Measurements from ENCODE around the gene ZNF32. TPM values are rescaled to one million over a fixed set of nuclear protein-coding genes. Genes with fewer than 3 reads are reported as not detected.
A peak's percentile ranks its signal among the peaks of the same experiment; 100 is the strongest.

Gene ZNF32
- total RNA-seq, 1 donor from 2014 or later = 50.1 TPM

GRCh38 chr10:43671659-43672531, 23.2 kb upstream of the ZNF32 start:
- Histone ChIP-seq H3K4me3 (ENCODE audit: low read length in 3 of 3) (no peak overlapping the region), H3K27me3 (ENCODE audit: control insufficient read depth in 3 of 3, insufficient read depth in 3 of 3, low read length in 3 of 3) (peaks cover 5 to 24% (median 10%) of the 10 kb centered on the region in 3 donors), H3K27ac (ENCODE audit: low read depth, low read length) (no peak overlapping the region), H3K4me1 (ENCODE audit: control insufficient read depth in 3 of 3, insufficient read depth in 3 of 3, low read length in 3 of 3) (peaks cover 2 to 9% (median 8%) of the 10 kb centered on the region in 3 donors), H3K9me3 (ENCODE audit: control insufficient read depth in 3 of 3, low read length in 3 of 3) (no peaks in the 10 kb centered on the region), H3K9ac (ENCODE audit: low read depth in 1 of 3, low read length in 3 of 3) (no peak overlapping the region), H3K36me3 (ENCODE audit: control insufficient read depth in 3 of 3, insufficient read depth in 3 of 3, low read length in 3 of 3) (no peaks in the 10 kb centered on the region)

- no peaks in the 10 kb centered on the region for H3K9me3 ChIP-seq (ENCODE audit: control insufficient read depth in 3 of 3, low read length in 3 of 3)
- H3K27me3 ChIP-seq (ENCODE audit: control insufficient read depth in 3 of 3, insufficient read depth in 3 of 3, low read length in 3 of 3) = peaks cover 5 to 24% (median 10%) of the 10 kb centered on the region in 3 donors
- no peak overlapping the region for H3K27ac ChIP-seq (ENCODE audit: low read depth, low read length)
- no peak overlapping the region for H3K9ac ChIP-seq (ENCODE audit: low read depth in 1 of 3, low read length in 3 of 3)
- no peak overlapping the region for H3K4me3 ChIP-seq (ENCODE audit: low read length in 3 of 3)
- peaks cover 2 to 4% (median 3%) of the 10 kb centered on the region in 3 donors for H3K4me1 ChIP-seq (ENCODE audit: control insufficient read depth in 3 of 3, insufficient read depth in 3 of 3, low read length in 3 of 3)
- H3K36me3 ChIP-seq (ENCODE audit: control insufficient read depth in 3 of 3, insufficient read depth in 3 of 3, low read length in 3 of 3) = no peaks in the 10 kb centered on the region
Measured at GRCh38 chr10:43669386-43669785, 20.7 kb upstream of the ZNF32 start.

GRCh38 chr10:43667761-43668386, 19.2 kb upstream of the ZNF32 start:
- Histone ChIP-seq H3K4me3 (ENCODE audit: low read length in 3 of 3) (no peak overlapping the region), H3K9me3 (ENCODE audit: control insufficient read depth in 3 of 3, low read length in 3 of 3) (no peaks in the 10 kb centered on the region)

GRCh38 chr10:43667317-43667731, 18.6 kb upstream of the ZNF32 start:
- no peaks in the 10 kb centered on the region for H3K36me3 ChIP-seq (ENCODE audit: control insufficient read depth in 3 of 3, insufficient read depth in 3 of 3, low read length in 3 of 3)
- peaks cover 5 to 24% (median 10%) of the 10 kb centered on the region in 3 donors for H3K27me3 ChIP-seq (ENCODE audit: control insufficient read depth in 3 of 3, insufficient read depth in 3 of 3, low read length in 3 of 3)
- H3K27ac ChIP-seq (ENCODE audit: low read depth, low read length) = no peak overlapping the region
- no peaks in the 10 kb centered on the region for H3K9me3 ChIP-seq (ENCODE audit: control insufficient read depth in 3 of 3, low read length in 3 of 3)
- peak overlapping the region in 2 of 3 donors; percentile 26 to 41 for H3K4me3 ChIP-seq (ENCODE audit: low read length in 3 of 3)
- peak overlapping the region in 1 of 3 donors; percentile 50 for H3K9ac ChIP-seq (ENCODE audit: low read depth in 1 of 3, low read length in 3 of 3)
- peaks cover 2 to 4% (median 3%) of the 10 kb centered on the region in 3 donors for H3K4me1 ChIP-seq (ENCODE audit: control insufficient read depth in 3 of 3, insufficient read depth in 3 of 3, low read length in 3 of 3)

More at GRCh38 chr10:43667761-43668386, 19.2 kb upstream of the ZNF32 start:
- H3K27me3 ChIP-seq (ENCODE audit: control insufficient read depth in 3 of 3, insufficient read depth in 3 of 3, low read length in 3 of 3) = peaks cover 5 to 24% (median 10%) of the 10 kb centered on the region in 3 donors
- H3K9ac ChIP-seq (ENCODE audit: low read depth in 1 of 3, low read length in 3 of 3) = no peak overlapping the region
- H3K4me1 ChIP-seq (ENCODE audit: control insufficient read depth in 3 of 3, insufficient read depth in 3 of 3, low read length in 3 of 3) = peaks cover 2 to 4% (median 3%) of the 10 kb centered on the region in 3 donors
- no peak overlapping the region for H3K27ac ChIP-seq (ENCODE audit: low read depth, low read length)
- H3K36me3 ChIP-seq (ENCODE audit: control insufficient read depth in 3 of 3, insufficient read depth in 3 of 3, low read length in 3 of 3) = no peaks in the 10 kb centered on the region

- H3K9me3 ChIP-seq (ENCODE audit: control insufficient read depth in 3 of 3, low read length in 3 of 3) = no peaks in the 10 kb centered on the region
- peaks cover 5 to 24% (median 10%) of the 10 kb centered on the region in 3 donors for H3K27me3 ChIP-seq (ENCODE audit: control insufficient read depth in 3 of 3, insufficient read depth in 3 of 3, low read length in 3 of 3)
- no peaks in the 10 kb centered on the region for H3K36me3 ChIP-seq (ENCODE audit: control insufficient read depth in 3 of 3, insufficient read depth in 3 of 3, low read length in 3 of 3)
- no peak overlapping the region for H3K9ac ChIP-seq (ENCODE audit: low read depth in 1 of 3, low read length in 3 of 3)
- no peak overlapping the region for H3K4me3 ChIP-seq (ENCODE audit: low read length in 3 of 3)
- peaks cover 0 to under 1% (median 0%) of the 10 kb centered on the region in 3 donors for H3K4me1 ChIP-seq (ENCODE audit: control insufficient read depth in 3 of 3, insufficient read depth in 3 of 3, low read length in 3 of 3)
- H3K27ac ChIP-seq (ENCODE audit: low read depth, low read length) = no peak overlapping the region
Measured at GRCh38 chr10:43666552-43666951, 17.9 kb upstream of the ZNF32 start.

GRCh38 chr10:43665054-43665453, 16.4 kb upstream of the ZNF32 start:
- no peak overlapping the region for H3K9ac ChIP-seq (ENCODE audit: low read depth in 1 of 3, low read length in 3 of 3)
- no peaks in the 10 kb centered on the region for H3K4me1 ChIP-seq (ENCODE audit: control insufficient read depth in 3 of 3, insufficient read depth in 3 of 3, low read length in 3 of 3)
- peaks cover 5 to 19% (median 12%) of the 10 kb centered on the region in 3 donors for H3K27me3 ChIP-seq (ENCODE audit: control insufficient read depth in 3 of 3, insufficient read depth in 3 of 3, low read length in 3 of 3)
- no peaks in the 10 kb centered on the region for H3K36me3 ChIP-seq (ENCODE audit: control insufficient read depth in 3 of 3, insufficient read depth in 3 of 3, low read length in 3 of 3)
- no peak overlapping the region for H3K27ac ChIP-seq (ENCODE audit: low read depth, low read length)
- H3K9me3 ChIP-seq (ENCODE audit: control insufficient read depth in 3 of 3, low read length in 3 of 3) = no peaks in the 10 kb centered on the region
- no peak overlapping the region for H3K4me3 ChIP-seq (ENCODE audit: low read length in 3 of 3)

- no peaks in the 10 kb centered on the region for H3K9me3 ChIP-seq (ENCODE audit: control insufficient read depth in 3 of 3, low read length in 3 of 3)
- H3K4me1 ChIP-seq (ENCODE audit: control insufficient read depth in 3 of 3, insufficient read depth in 3 of 3, low read length in 3 of 3) = no peaks in the 10 kb centered on the region
- H3K27me3 ChIP-seq (ENCODE audit: control insufficient read depth in 3 of 3, insufficient read depth in 3 of 3, low read length in 3 of 3) = peaks cover 0 to 8% (median 0%) of the 10 kb centered on the region in 3 donors
- H3K27ac ChIP-seq (ENCODE audit: low read depth, low read length) = no peak overlapping the region
- H3K36me3 ChIP-seq (ENCODE audit: control insufficient read depth in 3 of 3, insufficient read depth in 3 of 3, low read length in 3 of 3) = no peaks in the 10 kb centered on the region
- H3K9ac ChIP-seq (ENCODE audit: low read depth in 1 of 3, low read length in 3 of 3) = no peak overlapping the region
- no peak overlapping the region for H3K4me3 ChIP-seq (ENCODE audit: low read length in 3 of 3)
Measured at GRCh38 chr10:43658227-43658626, 9.5 kb upstream of the ZNF32 start.

- no peaks in the 10 kb centered on the region for H3K9me3 ChIP-seq (ENCODE audit: control insufficient read depth in 3 of 3, low read length in 3 of 3)
- no peak overlapping the region for H3K4me3 ChIP-seq (ENCODE audit: low read length in 3 of 3)
- no peaks in the 10 kb centered on the region for H3K4me1 ChIP-seq (ENCODE audit: control insufficient read depth in 3 of 3, insufficient read depth in 3 of 3, low read length in 3 of 3)
- no peak overlapping the region for H3K9ac ChIP-seq (ENCODE audit: low read depth in 1 of 3, low read length in 3 of 3)
- no peaks in the 10 kb centered on the region for H3K36me3 ChIP-seq (ENCODE audit: control insufficient read depth in 3 of 3, insufficient read depth in 3 of 3, low read length in 3 of 3)
- H3K27me3 ChIP-seq (ENCODE audit: control insufficient read depth in 3 of 3, insufficient read depth in 3 of 3, low read length in 3 of 3) = peaks cover 0 to 8% (median 0%) of the 10 kb centered on the region in 3 donors
- H3K27ac ChIP-seq (ENCODE audit: low read depth, low read length) = no peak overlapping the region
Measured at GRCh38 chr10:43655311-43655710, 6.6 kb upstream of the ZNF32 start.

- H3K36me3 ChIP-seq (ENCODE audit: control insufficient read depth in 3 of 3, insufficient read depth in 3 of 3, low read length in 3 of 3) = no peaks in the 10 kb centered on the region
- H3K9ac ChIP-seq (ENCODE audit: low read depth in 1 of 3, low read length in 3 of 3) = no peak overlapping the region
- no peak overlapping the region for H3K27ac ChIP-seq (ENCODE audit: low read depth, low read length)
- H3K27me3 ChIP-seq (ENCODE audit: control insufficient read depth in 3 of 3, insufficient read depth in 3 of 3, low read length in 3 of 3) = peaks cover 0 to 4% (median 0%) of the 10 kb centered on the region in 3 donors
- peaks cover 5 to 9% (median 7%) of the 10 kb centered on the region in 3 donors for H3K4me1 ChIP-seq (ENCODE audit: control insufficient read depth in 3 of 3, insufficient read depth in 3 of 3, low read length in 3 of 3)
- no peaks in the 10 kb centered on the region for H3K9me3 ChIP-seq (ENCODE audit: control insufficient read depth in 3 of 3, low read length in 3 of 3)
- no peak overlapping the region for H3K4me3 ChIP-seq (ENCODE audit: low read length in 3 of 3)
Measured at GRCh38 chr10:43653746-43654145, 5.1 kb upstream of the ZNF32 start.

GRCh38 chr10:43649185-43649523, 473 bp upstream of the ZNF32 start:
- H3K4me3 ChIP-seq (ENCODE audit: low read length in 3 of 3) = peak overlapping the region; percentile 88 to 92 (median 92)
- peak overlapping the region; percentile 79 to 92 (median 89) for H3K9ac ChIP-seq (ENCODE audit: low read depth in 1 of 3, low read length in 3 of 3)
- no peaks in the 10 kb centered on the region for H3K27me3 ChIP-seq (ENCODE audit: control insufficient read depth in 3 of 3, insufficient read depth in 3 of 3, low read length in 3 of 3)
- peaks cover 16 to 26% (median 19%) of the 10 kb centered on the region in 3 donors for H3K9me3 ChIP-seq (ENCODE audit: control insufficient read depth in 3 of 3, low read length in 3 of 3)
- peaks cover 21 to 29% (median 22%) of the 10 kb centered on the region in 3 donors for H3K36me3 ChIP-seq (ENCODE audit: control insufficient read depth in 3 of 3, insufficient read depth in 3 of 3, low read length in 3 of 3)
- H3K27ac ChIP-seq (ENCODE audit: low read depth, low read length) = peak overlapping the region; percentile 63
- H3K4me1 ChIP-seq (ENCODE audit: control insufficient read depth in 3 of 3, insufficient read depth in 3 of 3, low read length in 3 of 3) = peaks cover 9 to 13% (median 13%) of the 10 kb centered on the region in 3 donors

Measured in skeletal muscle tissue (tissue), 4 donors.